Activated CD8-positive, alpha-beta memory T cell treated with anti-CD3 and anti-CD28 coated beads, Interleukin-2, amount 50 U/mL, for 48 hours (primary cell): Measurements from ENCODE around the gene C1orf94.
"Not testable (repeated sequence)": the region's sequence is repeated elsewhere in the genome, so short reads cannot be mapped to it uniquely, and the experiment has no call there.

ENCODE experiments used
- DNase-seq: peaks from one replicate; pipeline ENCODE4 v3.0.0-alpha.2; 2020

Gene C1orf94

DNA sequence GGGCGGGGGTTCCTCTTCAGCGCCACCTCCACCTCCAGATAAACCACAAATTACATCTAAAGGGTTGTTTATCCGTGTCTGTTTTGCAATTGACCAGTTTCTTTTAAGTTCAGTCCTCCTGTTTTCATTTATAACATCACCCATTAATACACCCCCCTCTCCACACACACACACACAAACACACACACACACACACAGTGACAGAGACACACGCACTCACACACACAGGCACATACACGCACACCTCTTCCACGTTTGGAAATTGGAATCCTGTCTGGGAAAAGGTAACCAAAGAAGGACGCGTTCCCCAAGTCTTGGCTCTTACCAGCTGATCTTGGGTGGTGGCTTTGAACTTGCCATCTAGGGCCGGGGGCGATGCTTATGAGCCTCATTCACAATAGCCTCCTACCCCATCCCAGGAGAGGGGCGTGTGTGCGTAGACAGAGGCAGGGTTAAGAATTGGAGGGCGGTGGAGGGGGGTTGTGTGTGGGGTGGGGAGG lies 11.2 kb upstream of the C1orf94 start:
- DNase-seq: no peak

DNA sequence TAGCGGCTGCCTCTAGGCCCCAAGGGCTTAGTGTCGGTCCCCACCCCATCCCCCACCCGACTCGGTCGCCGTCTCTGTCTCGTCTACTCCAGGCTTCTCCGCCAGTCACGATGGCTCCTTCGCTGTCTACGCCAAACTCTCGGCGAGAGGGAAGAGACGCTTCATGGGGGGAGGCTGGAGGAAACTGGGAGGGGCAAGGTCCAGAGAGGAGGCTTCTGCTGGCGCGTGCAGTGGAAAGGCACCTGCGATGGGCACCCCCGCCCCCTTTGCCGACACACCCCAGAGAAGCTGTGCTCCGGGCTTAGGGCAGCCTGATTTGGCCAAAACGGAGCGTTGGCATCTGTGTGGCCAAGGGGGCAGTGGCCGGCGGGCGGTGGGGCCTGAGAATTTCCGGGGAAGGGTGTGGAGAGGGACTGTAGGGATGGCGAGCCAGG lies 10.5 kb upstream of the C1orf94 start:
- no peak for DNase-seq

DNA sequence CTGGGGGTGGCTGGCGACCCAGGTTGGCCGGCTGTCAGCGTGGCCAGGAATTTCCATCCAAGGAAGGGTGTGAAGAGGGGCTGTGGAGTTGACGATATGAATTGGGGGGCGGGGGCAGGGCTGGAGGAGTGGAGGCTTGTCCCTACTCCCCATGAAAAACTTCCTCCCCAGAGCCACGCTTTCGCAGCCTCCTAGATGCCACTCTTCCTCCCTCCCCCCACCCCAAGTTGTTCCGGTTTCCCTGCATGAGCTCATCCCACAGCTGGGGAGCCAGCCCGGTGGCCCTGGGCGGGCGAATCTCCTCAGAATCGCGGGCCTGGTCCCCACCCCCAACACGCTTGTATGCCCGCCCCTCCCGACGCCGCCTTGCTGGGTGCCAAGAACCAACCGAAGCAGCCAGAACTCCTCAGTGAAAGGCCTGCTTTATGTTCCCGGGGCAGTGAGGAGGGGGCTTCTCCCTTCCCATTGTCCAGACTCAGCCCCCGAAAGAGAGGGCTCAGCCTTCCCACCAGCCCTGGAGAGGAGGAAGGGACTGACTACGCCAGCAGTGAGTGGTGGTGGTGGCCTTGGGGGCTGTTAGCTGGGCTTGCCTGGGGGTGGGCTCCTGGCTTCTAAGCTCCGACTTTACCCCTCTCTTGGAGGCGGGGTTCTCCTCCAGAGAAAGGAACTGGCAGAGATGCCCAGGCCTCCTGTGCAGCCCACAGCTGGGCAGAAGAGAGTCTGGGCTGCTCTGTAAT lies 9.9 kb upstream of the C1orf94 start:
- DNase-seq: no peak

DNA sequence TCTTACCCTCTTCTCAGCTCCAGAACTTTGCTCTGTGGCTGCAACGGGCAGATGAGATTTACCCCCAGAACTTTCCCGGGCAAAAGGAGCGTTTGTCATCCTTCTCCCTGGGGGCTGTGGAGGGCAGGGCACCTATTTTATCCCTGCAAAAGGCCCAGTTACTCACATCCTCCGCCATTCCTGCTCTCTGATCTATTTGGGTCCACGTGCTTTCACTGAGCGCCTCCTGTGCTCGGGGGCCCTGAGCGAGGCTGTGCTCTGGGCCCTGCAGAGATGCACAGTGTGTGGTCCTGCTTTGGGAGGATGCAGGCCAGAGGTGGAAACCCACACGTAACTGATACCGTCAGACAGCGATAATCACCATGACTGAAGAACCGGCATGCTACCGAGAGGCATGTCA lies 9.3 kb upstream of the C1orf94 start:
- no peak for DNase-seq

DNA sequence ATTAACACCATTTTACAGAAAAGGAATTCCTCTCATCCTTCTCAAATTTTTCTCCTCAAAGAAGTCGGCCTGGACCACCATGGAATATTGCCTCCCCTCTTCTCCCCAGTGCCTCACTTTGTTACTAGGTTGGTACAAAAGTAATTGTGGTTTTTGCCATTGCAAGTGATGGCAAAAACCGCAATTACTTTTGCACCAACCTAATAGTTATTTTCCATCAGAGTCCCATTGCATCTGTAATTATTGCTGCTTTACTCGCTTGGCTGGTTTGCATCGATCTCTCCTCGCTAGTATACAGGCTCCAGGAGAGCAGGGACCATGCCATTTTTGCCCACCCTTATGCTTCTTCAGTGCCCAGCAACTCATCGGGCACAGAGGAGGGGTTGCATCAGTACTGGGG lies 963 bp upstream of the C1orf94 start:
- no peak for DNase-seq

DNA sequence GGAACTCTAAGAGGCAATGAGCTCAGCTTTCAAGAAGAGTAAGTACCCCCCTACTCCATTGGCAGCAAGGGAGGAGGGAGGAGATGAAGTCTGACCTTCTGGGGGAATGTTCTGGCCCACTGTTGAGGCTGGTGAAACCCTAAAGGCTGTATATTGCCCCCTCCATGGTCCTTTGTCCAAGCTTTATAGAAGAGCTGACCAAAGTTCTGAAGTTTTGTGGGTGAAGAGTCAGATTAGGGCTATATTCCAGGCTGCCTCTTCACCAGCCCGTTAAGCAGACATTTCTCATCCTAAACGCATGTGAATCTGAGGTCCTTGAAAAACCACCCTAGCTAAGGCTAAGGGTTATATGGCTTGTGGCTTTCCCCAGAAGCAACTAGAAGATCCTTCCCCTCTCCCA lies 1.4 kb downstream of the C1orf94 start:
- no peak for DNase-seq

DNA sequence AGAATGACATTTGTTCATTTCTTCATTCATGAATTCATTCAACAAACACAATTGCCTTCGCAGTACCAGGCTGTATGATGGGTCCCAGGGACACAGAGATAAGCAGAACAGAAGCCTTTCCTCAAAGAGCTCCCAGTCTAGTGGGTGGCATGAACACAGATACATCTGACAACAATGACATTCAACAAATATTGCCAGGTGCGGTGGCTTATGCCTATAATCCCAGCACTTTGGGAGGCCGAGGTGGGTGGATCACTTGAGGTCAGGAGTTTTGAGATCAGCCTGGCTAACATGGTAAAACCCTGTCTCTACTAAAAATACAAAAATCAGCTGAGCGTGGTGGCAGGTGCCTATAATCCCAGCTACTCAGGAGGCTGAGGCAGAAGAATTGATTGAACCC lies 6.7 kb downstream of the C1orf94 start:
- DNase-seq: not testable (repeated sequence)

DNA sequence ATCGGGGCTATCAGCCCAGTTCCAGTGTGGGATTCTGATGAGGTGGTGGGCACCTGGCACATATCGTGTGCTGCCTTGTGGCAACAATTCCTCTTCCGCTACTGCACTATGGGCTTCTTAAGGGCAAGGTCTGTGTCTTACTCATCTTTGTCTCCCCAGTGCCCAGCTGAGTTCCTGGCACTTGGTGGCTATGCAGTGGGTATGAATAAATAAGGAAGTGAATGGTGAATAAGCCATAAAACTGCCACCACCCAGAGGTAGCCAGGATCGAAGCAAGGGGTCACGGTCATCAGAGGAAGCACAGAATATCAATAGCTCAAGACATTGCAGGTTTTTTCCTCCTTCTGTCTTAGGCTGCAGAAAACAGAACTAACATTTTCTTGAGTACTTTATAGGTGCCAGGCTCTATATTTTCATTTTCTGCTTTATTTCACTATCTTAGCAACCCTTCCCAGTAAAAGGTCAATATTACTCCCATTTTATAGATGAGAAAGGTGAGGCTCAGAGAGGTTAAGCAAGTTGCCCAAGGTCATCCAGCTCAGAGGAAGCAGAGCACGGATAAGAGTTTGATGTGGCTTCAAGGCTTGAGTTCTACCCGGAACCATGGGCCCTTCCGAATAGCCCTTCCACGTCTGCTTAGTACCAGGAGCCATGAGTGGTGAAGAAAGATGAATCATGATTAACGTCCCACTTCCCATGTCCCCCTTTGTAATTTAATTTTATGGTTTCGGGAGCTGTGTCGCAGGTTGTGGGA lies 10.2 kb downstream of the C1orf94 start:
- no peak for DNase-seq

DNA sequence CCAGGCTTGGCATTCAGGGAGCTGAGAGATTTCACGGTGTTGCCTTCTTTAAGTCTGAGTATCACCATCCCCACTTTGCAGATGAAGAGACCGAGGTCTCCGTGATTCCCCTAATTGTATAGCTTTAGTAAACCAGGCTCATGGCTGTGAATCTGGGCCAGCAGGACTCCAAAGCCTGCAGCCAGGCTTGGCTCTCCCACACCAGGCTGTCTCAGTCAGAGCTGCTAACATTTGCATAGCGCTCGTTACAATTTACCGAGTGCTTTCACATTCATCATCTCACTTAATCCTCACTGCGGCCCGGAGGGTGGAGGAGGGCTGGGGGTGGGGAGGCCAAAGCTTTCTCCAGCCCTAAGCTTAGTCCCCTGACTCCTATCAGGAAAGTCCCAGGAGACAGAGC lies 11.7 kb downstream of the C1orf94 start:
- no peak for DNase-seq

DNA sequence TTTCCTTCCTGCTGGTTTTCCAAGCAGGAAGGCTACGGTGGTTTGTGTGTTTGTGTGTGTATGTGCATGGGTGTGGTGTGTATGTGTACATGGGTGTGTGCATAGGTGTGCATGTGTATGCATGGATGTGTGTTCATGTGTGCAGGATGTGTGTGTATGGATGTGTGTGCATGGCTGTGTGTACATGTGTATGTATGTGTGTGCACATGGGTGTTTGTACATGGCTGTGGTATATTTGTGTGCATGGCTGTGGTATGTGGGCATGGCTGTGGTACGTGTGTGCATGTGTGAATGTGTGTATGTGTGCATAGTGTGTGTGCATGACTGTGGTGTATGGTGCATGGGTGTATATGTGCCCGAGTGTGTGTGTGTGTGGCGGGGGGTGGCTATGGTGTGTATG lies 12.3 kb downstream of the C1orf94 start:
- DNase-seq: no peak

DNA sequence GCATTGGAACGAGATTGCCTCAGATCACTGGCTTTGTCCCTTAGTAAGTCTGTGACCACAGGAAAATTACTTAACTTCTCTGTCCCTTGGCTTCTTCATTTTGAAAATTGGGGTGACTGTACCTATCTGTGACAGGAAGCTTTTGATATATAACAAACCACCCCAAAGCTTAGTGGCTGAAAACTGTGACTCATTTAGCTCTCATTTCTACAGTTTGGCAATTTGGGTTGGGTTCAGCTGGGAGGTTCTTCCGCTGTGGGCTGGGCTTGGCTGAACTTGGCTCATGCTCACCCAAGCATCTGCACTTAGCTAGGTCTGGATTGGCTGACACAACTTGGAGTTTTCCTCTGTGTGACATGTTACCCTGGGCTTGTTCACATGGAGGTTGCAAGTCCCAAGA lies 14.0 kb downstream of the C1orf94 start:
- DNase-seq: no peak

DNA sequence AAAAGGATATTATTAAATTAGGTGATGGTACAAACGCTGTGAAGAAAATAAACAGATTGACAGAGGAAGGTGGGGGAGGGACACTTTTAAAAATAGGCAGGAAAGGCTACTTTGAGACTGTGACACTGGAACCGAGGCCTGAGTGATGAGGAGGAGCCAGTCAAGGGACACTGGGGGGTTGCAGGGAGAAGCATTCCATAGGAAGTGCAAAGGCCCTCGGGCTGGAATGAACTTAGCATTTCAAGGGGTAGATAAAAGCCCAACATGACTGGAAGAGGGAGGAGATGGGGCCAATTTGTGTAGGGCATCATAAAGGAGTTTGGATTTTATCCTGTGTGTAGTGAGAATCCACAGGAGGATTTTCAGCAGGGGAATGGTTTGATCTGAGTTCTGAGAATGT lies 15.9 kb downstream of the C1orf94 start:
- DNase-seq: no peak

DNA sequence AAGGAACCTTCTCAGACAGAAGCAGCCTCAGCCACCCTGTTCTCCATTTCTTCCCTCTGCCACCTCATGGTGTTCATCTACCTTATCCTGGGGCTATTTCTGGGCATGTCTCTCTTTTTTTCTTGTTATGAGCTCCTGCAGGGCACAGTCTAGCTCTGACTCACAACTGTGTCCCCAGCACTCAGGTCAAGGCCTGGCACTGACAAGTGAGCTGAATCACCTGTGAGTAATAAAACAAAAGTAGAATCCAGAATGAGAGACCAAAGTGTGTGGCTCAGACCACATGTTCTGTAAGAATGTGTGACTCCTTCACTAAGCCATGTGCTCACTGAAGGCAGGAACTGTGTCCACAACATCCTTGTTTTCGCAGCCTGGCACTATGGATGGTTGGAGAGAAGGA lies 23.2 kb downstream of the C1orf94 start:
- no peak for DNase-seq

DNA sequence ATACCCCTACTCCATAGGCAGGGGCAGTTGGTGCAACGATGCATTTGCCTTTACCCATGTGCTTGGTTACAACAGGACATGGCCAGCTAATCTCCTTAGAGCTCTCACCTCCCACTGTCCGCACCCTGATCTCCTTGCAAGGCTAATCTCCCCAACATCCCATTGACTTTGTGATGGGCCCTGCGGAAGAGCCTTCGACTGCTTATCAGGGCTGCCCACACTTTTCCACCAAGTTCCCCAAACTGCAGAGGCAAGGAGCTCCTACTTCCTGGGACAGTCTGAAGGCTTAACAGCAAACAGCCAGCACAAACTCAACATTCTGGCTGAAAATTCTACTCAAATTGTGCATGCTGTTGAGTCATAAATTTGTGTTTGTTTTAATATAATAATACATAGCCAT lies 36.0 kb downstream of the C1orf94 start:
- no peak for DNase-seq

DNA sequence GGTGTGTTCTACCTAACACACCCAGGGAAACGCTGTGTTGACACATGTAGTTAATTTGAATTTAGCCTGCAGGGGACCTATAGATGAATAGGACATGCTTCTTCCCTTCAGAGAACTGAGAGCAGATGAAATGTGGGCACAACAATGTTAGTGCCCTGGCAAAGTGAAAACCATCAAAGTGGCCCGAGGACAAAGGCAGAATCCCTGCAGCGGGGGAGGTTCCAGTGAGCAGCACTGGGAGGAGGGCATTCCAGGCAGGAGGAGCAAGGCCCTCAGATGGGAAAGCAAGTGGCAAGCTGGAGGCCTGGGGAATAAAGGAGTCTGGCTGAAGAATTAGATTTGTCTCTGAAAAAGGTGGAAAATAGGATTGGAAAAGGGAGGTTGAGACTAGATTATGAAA lies 37.2 kb downstream of the C1orf94 start:
- no peak for DNase-seq

DNA sequence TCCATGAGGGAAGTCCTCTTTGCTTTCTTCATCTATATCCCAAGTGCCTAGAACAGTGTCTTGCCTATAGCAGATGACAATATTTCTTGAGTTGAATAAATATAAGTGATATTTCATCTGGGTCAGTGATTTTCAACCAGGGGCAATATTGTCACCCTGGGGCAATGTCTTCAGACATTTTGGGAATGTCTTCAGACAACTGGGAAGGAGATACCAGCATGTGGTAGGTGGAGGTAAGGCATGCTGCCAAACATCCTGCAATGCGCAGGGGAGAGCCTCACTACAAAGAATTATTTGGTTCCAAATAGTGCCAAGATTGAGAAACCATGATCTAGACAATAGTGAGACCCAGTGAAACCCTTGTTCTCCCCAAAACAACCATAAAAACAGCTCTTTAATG lies 54.7 kb downstream of the C1orf94 start:
- no peak for DNase-seq

DNA sequence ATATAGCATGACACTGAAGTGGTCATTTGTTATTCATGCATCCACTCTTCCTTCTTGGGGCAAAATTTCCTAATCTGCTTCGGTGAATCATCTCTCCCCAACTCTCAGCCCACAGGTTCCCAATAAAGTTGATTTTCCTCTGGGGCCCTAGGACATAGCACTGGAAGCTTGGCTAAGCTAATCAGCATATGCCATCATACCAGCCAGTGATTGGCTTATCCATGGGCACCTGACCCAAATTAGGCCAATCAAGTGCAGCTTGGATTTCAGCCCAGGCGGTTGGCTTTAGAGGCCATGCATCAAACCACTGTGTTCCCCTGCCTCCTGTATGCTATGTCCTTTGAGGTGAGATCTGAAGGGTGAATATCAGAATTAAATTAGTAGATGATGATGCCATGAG lies 58.9 kb downstream of the C1orf94 start:
- no peak for DNase-seq

DNA sequence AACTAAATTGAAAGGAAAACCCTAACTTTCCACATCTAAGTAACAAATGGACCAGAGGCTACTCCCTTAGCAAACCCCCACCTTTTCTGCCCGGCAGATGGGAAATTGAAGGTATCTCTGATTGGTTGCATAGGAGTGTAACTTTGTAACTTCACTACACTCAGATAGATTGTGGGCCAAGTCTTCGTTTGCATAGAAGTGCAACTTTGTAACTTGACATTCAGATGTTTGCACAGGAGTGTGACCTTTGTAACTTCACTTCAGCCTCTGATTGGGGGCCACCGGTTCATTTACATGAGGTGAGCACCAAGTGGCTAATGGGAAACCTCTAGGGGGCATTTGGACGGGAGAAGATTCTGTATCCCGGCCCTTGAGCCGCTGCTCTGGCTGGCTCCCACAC lies 59.4 kb downstream of the C1orf94 start:
- DNase-seq: no peak

DNA sequence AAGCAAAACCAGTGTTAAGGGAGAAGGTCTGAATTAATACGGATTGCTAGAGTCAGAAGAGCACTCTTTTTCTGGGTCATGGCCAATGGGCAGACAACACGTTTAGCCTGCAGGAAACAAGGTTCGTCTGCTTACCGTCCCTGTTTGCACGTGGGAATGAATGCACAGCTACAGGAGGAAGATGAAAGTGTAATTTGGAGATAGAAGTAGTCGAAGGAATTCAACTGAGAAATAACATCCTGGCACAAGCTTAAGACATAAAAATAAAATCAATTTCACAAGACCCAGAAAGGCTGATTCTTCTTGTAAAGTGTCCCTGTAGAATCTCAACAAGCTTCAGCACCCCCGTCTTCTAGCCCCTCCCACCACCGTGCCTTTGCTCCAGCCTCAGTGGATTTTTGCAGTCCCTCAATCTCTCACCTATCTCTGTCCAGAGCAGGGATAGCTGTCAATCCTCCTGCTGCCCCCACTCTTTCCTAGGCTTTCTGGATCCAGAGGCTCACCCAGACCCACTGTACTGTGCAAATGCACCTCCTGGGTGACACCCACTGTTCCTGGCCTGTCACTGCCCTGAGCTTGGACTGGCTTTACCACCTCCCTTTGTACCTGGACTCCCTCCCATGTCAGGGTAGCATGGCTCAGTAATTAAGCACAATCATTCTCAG lies 60.6 kb downstream of the C1orf94 start:
- no peak for DNase-seq

DNA sequence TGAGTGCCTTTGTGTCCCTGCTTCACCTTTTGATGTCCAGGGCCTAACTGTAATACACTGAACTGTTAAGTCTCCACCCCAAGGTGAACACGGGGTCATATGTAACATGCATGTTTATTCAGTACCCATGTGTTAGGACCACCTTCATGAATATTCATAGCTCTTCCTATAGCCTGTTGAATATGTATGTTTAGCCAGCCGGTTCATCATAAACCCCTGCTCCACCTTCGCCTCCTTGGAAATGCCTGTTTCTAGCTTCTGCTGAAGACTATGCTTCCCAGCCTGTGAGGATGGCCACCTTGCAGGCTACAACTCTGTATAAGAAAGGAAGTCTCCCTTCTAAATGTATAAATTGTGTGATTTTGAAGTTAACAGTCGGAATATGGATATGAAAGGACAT lies 69.3 kb downstream of the C1orf94 start:
- no peak for DNase-seq

DNA sequence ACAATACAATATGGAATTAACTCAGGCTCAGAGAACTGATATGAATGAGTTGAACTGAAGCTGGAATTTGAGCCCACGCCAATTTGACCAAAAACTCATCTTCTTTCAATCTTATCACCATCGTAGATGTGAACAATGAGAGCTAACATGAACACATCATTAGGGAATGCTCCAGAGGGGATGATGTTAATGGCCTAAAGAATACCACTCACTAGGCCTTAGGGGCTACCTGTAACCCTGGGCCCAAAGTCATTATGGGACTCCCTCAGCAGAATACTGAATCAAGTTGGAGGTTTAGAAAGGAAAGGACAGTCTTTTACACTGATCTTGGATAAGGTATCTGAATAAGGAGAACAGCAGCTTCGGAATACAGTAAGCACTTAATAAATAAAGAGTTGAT lies 73.6 kb downstream of the C1orf94 start:
- no peak for DNase-seq

DNA sequence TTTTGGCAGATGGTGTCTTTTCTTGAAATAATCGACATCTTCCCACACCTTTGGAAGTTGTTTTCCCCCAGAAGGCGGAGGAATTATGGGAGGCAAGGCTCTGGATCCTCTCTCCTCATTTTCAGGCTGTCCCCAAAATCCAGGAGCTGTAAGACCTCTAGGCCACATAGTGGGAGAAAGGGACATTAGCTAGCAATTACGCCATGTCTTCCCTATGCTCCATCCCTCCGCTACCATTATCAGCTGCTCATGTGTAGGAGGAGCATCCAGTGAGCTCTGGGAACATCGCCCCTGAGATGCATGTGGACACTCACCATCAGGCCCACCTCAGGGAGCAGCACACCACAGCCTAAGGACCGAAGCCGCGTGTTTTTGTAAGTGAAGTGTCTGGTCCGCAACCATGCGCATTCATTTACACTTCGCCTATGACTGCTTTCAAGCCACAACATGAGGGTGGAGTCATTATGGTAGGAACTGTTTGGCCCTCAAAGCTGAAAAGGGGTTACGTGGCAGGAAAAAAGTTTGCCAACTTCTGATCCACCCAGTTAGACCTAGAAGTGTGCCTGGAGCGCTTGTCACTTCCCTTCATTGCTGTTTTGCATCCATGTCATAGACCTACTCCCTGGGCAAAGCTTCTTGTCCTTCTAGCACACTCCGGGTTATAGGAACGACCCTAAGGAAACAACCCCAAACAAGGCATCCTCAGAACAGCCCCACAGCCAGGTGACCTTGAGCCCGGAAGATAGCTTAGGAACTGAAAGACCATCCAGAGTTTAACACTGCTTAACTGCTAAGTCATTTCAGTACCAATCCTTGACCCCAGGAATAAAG lies 85.5 kb downstream of the C1orf94 start:
- DNase-seq: no peak

DNA sequence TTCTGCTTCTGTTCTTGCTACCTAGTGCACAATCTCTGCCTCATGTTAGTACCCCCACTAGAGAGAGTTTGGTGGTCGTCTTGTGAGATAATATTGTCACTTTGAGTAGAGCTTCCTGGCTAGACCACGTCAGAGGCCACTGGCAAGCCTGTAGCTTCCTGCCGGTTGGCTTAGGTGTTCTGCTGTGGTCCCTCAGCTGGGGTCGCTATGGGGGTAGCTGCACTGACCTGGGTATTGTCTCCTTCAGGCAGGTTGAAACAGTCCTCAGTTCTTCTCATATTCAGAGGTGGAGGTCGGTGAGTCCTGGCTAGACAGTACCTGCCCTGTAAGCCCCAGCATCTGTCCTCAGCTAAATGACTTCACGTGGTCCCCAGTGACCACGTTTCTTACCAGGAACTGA lies 86.2 kb downstream of the C1orf94 start:
- DNase-seq: no peak
